GM19324 (cell line): ENCODE data around the gene TMEM267.
"Not testable (repeated sequence)": the region's sequence is repeated elsewhere in the genome, so short reads cannot be mapped to it uniquely, and the experiment has no call there.

Experiments used
- ATAC-seq: cut with Tn5 transposase; IDR thresholded peaks from one replicate; pipeline ENCODE4 v1.9.1; 2021; ENCODE audit warnings: mild to moderate bottlenecking, moderate library complexity; ENCODE audit not compliant: unreplicated experiment, low FRiP score

The TMEM267 gene

DNA sequence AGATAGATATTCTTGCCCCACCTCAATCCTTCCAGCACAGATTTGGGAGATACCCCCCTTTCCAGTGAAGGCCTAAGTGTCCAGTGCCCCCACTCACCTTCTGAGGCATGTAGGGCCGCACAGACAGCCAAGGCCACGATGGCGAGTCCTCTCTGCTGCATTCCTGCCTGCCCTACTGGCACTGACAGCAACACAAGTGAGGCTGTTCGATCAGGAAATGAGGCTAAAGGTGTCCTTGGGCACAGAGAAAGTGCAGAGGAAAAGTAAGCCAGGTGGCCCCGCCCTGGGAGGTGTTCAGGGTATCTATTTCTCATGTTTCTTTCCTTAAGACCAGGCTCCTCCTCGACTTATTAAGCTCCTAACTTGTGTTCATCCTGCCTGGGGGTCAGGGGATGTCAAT lies 71.5 kb downstream of the TMEM267 start, which contains the start of gene CCL28:
Gene CCL28 (minus strand): TSS at position 236 of the 400 bp plus-strand sequence. CDS start 75 bp downstream, at position 161.
- ATAC-seq = no peak

DNA sequence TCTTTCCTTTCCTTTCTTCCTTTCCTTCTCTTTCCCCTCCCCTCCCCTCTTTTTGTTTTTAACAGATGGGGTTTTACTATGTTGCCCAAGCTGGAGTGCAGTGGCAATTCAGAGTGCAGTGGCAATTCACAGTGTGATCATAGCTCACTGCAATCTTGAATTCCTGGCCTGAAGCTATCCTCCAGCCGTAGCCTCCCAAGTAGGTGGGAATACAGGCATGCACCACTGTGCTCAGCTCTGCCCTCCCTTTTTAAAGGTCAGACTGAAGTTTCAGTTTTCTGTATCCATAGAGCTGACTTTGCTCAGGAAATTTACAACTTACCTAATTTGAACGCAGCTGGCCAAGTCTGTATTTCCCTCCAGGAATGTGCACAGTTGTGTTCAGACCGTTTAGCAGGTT lies 72.2 kb downstream of the TMEM267 start:
- ATAC-seq = no peak

GRCh38 chr5:43410414-43410813 lies 73.3 kb downstream of the TMEM267 start:
- ATAC-seq = no peak

DNA sequence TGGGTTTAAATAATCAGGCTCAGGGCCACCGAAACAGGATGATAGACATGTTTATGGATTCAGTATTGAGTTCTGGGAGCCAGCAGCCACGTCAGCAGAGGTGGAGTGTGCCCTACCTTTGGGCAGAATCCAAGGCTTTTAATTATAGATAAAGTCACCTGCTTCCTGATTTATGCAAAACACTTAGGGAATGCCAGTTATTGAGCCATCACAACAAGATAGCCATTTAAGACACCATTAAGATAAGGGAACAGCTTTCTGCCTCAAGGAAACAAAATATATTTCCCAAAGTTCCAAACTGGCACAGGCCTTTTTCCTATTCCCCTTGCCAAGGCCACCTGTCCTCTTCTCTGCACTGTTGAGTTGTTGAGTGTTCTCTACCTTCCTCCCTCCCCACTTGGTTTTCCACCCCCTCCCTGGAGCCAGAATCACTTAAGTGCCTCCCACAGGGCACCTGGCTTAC lies 73.8 kb downstream of the TMEM267 start:
- ATAC-seq = no peak

DNA sequence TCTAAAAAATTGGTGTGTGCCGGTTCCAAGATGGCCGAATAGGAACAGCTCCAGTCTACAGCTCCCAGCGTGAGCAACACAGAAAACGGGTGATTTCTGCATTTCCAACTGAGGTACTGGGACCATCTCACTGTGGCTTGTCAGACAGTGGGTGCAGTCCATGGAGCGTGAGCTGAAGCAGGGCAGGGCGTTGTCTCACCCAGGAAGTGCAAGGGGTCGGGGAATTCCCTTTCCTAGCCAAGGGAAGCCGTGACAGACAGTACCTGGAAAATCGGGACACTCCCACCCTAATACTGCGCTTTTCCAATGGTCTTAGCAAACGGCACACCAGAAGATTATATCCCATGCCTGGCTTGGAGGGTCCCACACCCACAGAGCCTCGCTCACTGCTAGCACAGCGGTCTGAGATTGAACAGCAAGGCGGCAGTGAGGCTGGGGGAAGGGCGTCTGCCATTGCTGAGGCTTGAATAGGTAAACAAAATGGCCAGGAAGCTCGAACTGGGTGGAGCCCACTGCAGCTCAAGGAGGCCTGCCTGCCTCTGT lies 81.1 kb downstream of the TMEM267 start:
- not testable (repeated sequence) for ATAC-seq

GRCh38 chr5:43401827-43402226 lies 81.8 kb downstream of the TMEM267 start:
- no peak for ATAC-seq

GRCh38 chr5:43400082-43400481 lies 83.6 kb downstream of the TMEM267 start:
- no peak for ATAC-seq

- ATAC-seq = peak; percentile 96
Measured at GRCh38 chr5:43396762-43397304, 86.8 kb downstream of the TMEM267 start.
